Liver (tissue), 9 donors: ENCODE measurements around the gene RUNDC1. TPM values are rescaled to one million over a fixed set of nuclear protein-coding genes. Genes with fewer than 3 reads are reported as not detected.

ENCODE experiments used
- DNase-seq: peaks from one replicate; pipeline ENCODE4 v3.0.0-alpha.2; 2017; ENCODE audit warnings: low spot score
- H3K27ac ChIP-seq, 2 donors: one replicate each; pipeline ENCODE4 v1.7.0; 2013; ENCODE audit warnings: inconsistent platforms in 2 of 2, low read length in 2 of 2, control low read depth in 1 of 2, low read depth in 1 of 2, mild to moderate bottlenecking in 1 of 2
- H3K27me3 ChIP-seq, 4 donors: one replicate each; pipeline versions ENCODE4 v1.6.1 to v1.7.0; 2013; ENCODE audit warnings: low read length in 3 of 4, inconsistent platforms in 1 of 4, mild to moderate bottlenecking in 1 of 4, moderate library complexity in 1 of 4; ENCODE audit not compliant: control insufficient read depth in 4 of 4, insufficient read depth in 4 of 4
- H3K36me3 ChIP-seq, 4 donors: one replicate each; pipeline versions ENCODE4 v1.6.1 to v1.7.0; 2013; ENCODE audit warnings: low read length in 3 of 4, mild to moderate bottlenecking in 3 of 4, low read depth in 1 of 4, moderate library complexity in 1 of 4; ENCODE audit not compliant: control insufficient read depth in 4 of 4, insufficient read depth in 3 of 4
- H3K4me1 ChIP-seq, 4 donors: one replicate each; pipeline versions ENCODE4 v1.6.1 to v1.7.0; 2013; ENCODE audit warnings: low read length in 3 of 4, mild to moderate bottlenecking in 3 of 4, moderate library complexity in 1 of 4; ENCODE audit not compliant: control insufficient read depth in 4 of 4, insufficient read depth in 4 of 4
- H3K4me3 ChIP-seq, 3 donors: one replicate each; pipeline versions ENCODE4 v1.6.1 to v1.7.0; 2013; ENCODE audit warnings: low read length in 3 of 3, control low read depth in 1 of 3, low read depth in 1 of 3, mild to moderate bottlenecking in 1 of 3
- H3K9ac ChIP-seq, 2 donors: one replicate each; pipeline ENCODE4 v1.7.0; 2013; ENCODE audit warnings: low read length in 2 of 2, mild to moderate bottlenecking in 2 of 2, moderate library complexity in 2 of 2, control low read depth in 1 of 2, low read depth in 1 of 2
- H3K9me3 ChIP-seq, 4 donors: one replicate each; pipeline versions ENCODE4 v1.6.1 to v1.7.0; 2013; ENCODE audit warnings: low read length in 3 of 4; ENCODE audit not compliant: control insufficient read depth in 4 of 4
- FOXA1 ChIP-seq: IDR thresholded peaks from 2 replicates; pipeline ENCODE4 v1.6.1; 2016; ENCODE audit warnings: antibody characterized with exemption
- FOXA2 ChIP-seq: IDR thresholded peaks from 2 replicates; pipeline ENCODE4 v1.6.1; 2016; ENCODE audit warnings: antibody characterized with exemption
- GABPA ChIP-seq, 2 donors: IDR thresholded peaks in 1 of 2; conservative IDR thresholded peaks in 1 of 2; 2 replicates each; pipeline ENCODE4 v1.6.1; 2016; ENCODE audit warnings: antibody characterized with exemption in 2 of 2, mild to moderate bottlenecking in 1 of 2, moderate library complexity in 1 of 2
- HNF4G ChIP-seq: IDR thresholded peaks from 2 replicates; pipeline ENCODE4 v1.6.1; 2016; ENCODE audit warnings: antibody characterized with exemption
- JUND ChIP-seq, 2 donors: IDR thresholded peaks; 2 replicates each; pipeline ENCODE4 v1.6.1; 2016; ENCODE audit warnings: antibody characterized with exemption in 2 of 2
- NR2F2 ChIP-seq: IDR thresholded peaks from 2 replicates; pipeline ENCODE4 v1.6.1; 2016; ENCODE audit warnings: antibody characterized with exemption
- RAD21 ChIP-seq, 2 donors: IDR thresholded peaks; 2 replicates each; pipeline ENCODE4 v1.6.1; 2016; ENCODE audit warnings: antibody characterized with exemption in 2 of 2, mild to moderate bottlenecking in 2 of 2
- RXRA ChIP-seq, 2 donors: IDR thresholded peaks; 2 replicates each; pipeline ENCODE4 v1.6.1; 2017 to 2018; ENCODE audit warnings: antibody characterized with exemption in 2 of 2, mild to moderate bottlenecking in 1 of 2
- SP1 ChIP-seq: IDR thresholded peaks from 2 replicates; pipeline ENCODE4 v1.6.1; 2018; ENCODE audit warnings: antibody characterized with exemption, mild to moderate bottlenecking
- TAF1 ChIP-seq: conservative IDR thresholded peaks from 2 replicates; pipeline ENCODE4 v1.6.1; 2016; ENCODE audit warnings: antibody characterized with exemption, mild to moderate bottlenecking
- YY1 ChIP-seq: IDR thresholded peaks from 2 replicates; pipeline ENCODE4 v1.6.1; 2016; ENCODE audit warnings: antibody characterized with exemption, mild to moderate bottlenecking
- WGBS: extraction: QIAGEN DNeasy Blood & Tissue Kit; methylation state at CpG from one replicate; pipeline ENCODE4 v1.1.7; 2013; 5-methylcytosine and 5-hydroxymethylcytosine counted together
- polyA plus RNA-seq, 2 donors: library from polyadenylated mRNA; stranded (reverse) in 1 of 2; unstranded in 1 of 2; fragments of 200-250 nt in 1 of 2; fragments of >200 nt in 1 of 2; fragmentation: Nextera tagmentation in 1 of 2; extraction: Ambion mirVana in 1 of 2; gene quantifications; one replicate each; pipeline versions ENCODE4 v1.2.1 to v1.2.3, GENCODE V29; 2013 to 2015
- total RNA-seq, 2 donors: library from RNA; depleted of rRNA; stranded (reverse); fragments of >200 nt; gene quantifications; one replicate each; pipeline ENCODE4 v1.2.3, GENCODE V29; 2014
- TF ChIP-seq, protein P1 (sequence below): IDR thresholded peaks from 2 replicates; pipeline ENCODE4 v1.6.1; 2016; ENCODE audit warnings: antibody characterized with exemption
- TF ChIP-seq, protein P2 (sequence below): IDR thresholded peaks from 2 replicates; pipeline ENCODE4 v1.6.1; 2016; ENCODE audit warnings: antibody characterized with exemption, mild to moderate bottlenecking
- TF ChIP-seq, protein P3 (sequence below): IDR thresholded peaks from 2 replicates; pipeline ENCODE4 v1.6.1; 2016; ENCODE audit warnings: antibody characterized with exemption
- TF ChIP-seq, protein P4 (sequence below): IDR thresholded peaks from 2 replicates; pipeline ENCODE4 v1.6.1; 2016; ENCODE audit warnings: antibody characterized with exemption
- TF ChIP-seq, protein P5 (sequence below): fragments of 150-350 bp; IDR thresholded peaks from 2 replicates; pipeline ENCODE4 v1.5.1; 2017; ENCODE audit warnings: improper control_type of control experiment, low read depth, low read length; ENCODE audit not compliant: missing input control
- donor health status: healthy.
- donor health status: healthy.
- donor health status: healthy.
- donor health status: healthy.
- donor health status: healthy.

The RUNDC1 gene
- total and polyA plus RNA-seq, 4 donors: 2.9 to 8.1 (median 4.4) TPM

DNA sequence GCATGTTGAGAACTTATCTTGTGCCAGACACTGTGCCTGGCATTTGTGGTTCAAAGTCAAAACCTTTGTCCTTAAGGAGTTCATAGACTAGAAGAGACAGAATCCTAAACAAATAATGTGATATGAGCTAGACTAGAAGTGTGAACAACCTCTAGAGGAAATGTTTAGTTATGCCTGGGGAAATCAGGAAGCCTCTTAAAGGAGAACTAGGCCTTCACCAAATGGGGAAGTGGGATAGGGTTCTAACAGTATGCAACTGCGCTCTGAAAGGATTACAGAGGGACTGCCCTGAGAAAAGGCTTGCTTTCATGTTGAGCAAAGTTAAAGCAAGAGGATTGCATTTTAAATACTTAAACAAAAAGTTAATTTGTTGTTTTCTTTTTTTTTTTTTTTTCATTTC, 4.9 kb downstream of the RUNDC1 start:
- no peak overlapping the region for H3K4me3 ChIP-seq
- H3K27me3 ChIP-seq: no peaks in the 10 kb centered on the region
- H3K36me3 ChIP-seq: peaks cover 10 to 25% (median 16%) of the 10 kb centered on the region in 4 donors
- no peaks in the 10 kb centered on the region for H3K9me3 ChIP-seq
- DNase-seq: no peak
- TF ChIP-seq JUND (IDR thresholded peaks at IDR 0.05) (no peak), SP1 (no peak), NR2F2 (no peak), TAF1 (no peak), FOXA2 (no peak), RXRA (IDR thresholded peaks at IDR 0.05) (no peak), FOXA1 (no peak), HNF4G (no peak)
- TF ChIP-seq, protein P1, sequence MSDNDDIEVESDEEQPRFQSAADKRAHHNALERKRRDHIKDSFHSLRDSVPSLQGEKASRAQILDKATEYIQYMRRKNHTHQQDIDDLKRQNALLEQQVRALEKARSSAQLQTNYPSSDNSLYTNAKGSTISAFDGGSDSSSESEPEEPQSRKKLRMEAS: no peak
- TF ChIP-seq, protein P2, sequence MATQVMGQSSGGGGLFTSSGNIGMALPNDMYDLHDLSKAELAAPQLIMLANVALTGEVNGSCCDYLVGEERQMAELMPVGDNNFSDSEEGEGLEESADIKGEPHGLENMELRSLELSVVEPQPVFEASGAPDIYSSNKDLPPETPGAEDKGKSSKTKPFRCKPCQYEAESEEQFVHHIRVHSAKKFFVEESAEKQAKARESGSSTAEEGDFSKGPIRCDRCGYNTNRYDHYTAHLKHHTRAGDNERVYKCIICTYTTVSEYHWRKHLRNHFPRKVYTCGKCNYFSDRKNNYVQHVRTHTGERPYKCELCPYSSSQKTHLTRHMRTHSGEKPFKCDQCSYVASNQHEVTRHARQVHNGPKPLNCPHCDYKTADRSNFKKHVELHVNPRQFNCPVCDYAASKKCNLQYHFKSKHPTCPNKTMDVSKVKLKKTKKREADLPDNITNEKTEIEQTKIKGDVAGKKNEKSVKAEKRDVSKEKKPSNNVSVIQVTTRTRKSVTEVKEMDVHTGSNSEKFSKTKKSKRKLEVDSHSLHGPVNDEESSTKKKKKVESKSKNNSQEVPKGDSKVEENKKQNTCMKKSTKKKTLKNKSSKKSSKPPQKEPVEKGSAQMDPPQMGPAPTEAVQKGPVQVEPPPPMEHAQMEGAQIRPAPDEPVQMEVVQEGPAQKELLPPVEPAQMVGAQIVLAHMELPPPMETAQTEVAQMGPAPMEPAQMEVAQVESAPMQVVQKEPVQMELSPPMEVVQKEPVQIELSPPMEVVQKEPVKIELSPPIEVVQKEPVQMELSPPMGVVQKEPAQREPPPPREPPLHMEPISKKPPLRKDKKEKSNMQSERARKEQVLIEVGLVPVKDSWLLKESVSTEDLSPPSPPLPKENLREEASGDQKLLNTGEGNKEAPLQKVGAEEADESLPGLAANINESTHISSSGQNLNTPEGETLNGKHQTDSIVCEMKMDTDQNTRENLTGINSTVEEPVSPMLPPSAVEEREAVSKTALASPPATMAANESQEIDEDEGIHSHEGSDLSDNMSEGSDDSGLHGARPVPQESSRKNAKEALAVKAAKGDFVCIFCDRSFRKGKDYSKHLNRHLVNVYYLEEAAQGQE: no peak
- TF ChIP-seq, protein P3, sequence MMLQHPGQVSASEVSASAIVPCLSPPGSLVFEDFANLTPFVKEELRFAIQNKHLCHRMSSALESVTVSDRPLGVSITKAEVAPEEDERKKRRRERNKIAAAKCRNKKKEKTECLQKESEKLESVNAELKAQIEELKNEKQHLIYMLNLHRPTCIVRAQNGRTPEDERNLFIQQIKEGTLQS: no peak
- TF ChIP-seq, protein P4, sequence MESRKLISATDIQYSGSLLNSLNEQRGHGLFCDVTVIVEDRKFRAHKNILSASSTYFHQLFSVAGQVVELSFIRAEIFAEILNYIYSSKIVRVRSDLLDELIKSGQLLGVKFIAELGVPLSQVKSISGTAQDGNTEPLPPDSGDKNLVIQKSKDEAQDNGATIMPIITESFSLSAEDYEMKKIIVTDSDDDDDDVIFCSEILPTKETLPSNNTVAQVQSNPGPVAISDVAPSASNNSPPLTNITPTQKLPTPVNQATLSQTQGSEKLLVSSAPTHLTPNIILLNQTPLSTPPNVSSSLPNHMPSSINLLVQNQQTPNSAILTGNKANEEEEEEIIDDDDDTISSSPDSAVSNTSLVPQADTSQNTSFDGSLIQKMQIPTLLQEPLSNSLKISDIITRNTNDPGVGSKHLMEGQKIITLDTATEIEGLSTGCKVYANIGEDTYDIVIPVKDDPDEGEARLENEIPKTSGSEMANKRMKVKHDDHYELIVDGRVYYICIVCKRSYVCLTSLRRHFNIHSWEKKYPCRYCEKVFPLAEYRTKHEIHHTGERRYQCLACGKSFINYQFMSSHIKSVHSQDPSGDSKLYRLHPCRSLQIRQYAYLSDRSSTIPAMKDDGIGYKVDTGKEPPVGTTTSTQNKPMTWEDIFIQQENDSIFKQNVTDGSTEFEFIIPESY: no peak
- TF ChIP-seq, protein P5, sequence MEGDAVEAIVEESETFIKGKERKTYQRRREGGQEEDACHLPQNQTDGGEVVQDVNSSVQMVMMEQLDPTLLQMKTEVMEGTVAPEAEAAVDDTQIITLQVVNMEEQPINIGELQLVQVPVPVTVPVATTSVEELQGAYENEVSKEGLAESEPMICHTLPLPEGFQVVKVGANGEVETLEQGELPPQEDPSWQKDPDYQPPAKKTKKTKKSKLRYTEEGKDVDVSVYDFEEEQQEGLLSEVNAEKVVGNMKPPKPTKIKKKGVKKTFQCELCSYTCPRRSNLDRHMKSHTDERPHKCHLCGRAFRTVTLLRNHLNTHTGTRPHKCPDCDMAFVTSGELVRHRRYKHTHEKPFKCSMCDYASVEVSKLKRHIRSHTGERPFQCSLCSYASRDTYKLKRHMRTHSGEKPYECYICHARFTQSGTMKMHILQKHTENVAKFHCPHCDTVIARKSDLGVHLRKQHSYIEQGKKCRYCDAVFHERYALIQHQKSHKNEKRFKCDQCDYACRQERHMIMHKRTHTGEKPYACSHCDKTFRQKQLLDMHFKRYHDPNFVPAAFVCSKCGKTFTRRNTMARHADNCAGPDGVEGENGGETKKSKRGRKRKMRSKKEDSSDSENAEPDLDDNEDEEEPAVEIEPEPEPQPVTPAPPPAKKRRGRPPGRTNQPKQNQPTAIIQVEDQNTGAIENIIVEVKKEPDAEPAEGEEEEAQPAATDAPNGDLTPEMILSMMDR: no peak
- peaks cover 5 to 18% (median 15%) of the 10 kb centered on the region in 4 donors for H3K4me1 ChIP-seq
- H3K9ac ChIP-seq: no peak overlapping the region
- H3K27ac ChIP-seq: no peak overlapping the region
- 0% methylated on average over 1 of the region's 1 CpG for WGBS

DNA sequence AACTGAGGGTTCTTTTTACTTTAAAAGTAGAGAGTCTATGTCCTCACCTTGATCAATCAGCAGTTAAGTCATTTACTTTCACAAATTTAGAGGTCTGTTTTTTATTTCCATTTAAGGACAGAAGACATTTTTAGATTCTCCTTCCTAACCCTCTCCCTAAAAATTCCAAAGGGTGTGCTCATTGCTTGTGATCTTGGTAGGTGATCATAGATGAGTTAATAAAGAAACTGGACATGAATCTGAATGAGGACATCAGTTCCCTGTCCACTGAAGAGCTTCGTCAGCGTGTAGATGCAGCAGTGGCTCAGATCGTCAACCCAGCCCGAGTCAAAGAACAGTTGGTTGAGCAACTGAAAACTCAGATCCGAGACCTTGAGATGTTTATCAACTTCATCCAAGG, 8.8 kb downstream of the RUNDC1 start:
- no peak overlapping the region for H3K27ac ChIP-seq
- no peaks in the 10 kb centered on the region for H3K9me3 ChIP-seq
- H3K4me1 ChIP-seq: no peaks in the 10 kb centered on the region
- H3K9ac ChIP-seq: no peak overlapping the region
- no peak for TF ChIP-seq FOXA2
- TF ChIP-seq, protein P3: no peak
- no peak for TF ChIP-seq YY1
- no peak for TF ChIP-seq HNF4G
- TF ChIP-seq FOXA1: no peak
- TF ChIP-seq SP1: no peak
- TF ChIP-seq GABPA (IDR thresholded peaks at IDR 0.05 in 1 of 2, conservative IDR thresholded peaks at IDR 0.05 in 1 of 2): no peak
- no peak for TF ChIP-seq TAF1
- no peak for TF ChIP-seq JUND (IDR thresholded peaks at IDR 0.05)
- TF ChIP-seq, protein P2: no peak
- TF ChIP-seq RAD21 (IDR thresholded peaks at IDR 0.05): no peak
- H3K4me3 ChIP-seq: no peak overlapping the region
- no peaks in the 10 kb centered on the region for H3K27me3 ChIP-seq
- 96% methylated on average over 5 of the region's 5 CpGs for WGBS
- peaks cover 24 to 50% (median 36%) of the 10 kb centered on the region in 4 donors for H3K36me3 ChIP-seq
- DNase-seq: no peak
